Loucy (cell line): ENCODE measurements around the gene CD82.
"Not testable (repeated sequence)": the region's sequence is repeated elsewhere in the genome, so short reads cannot be mapped to it uniquely, and the experiment has no call there.

Experiments used
- CTCF ChIP-seq: fragments of 200-600 bp; sonication (generic); conservative IDR thresholded peaks from 2 replicates; pipeline ENCODE4 v1.5.1; 2014; ENCODE audit warnings: mild to moderate bottlenecking, antibody characterized with exemption, low read length
- EZH2phosphoT487 ChIP-seq: fragments of 200-600 bp; IDR thresholded peaks from 2 replicates; pipeline ENCODE4 v1.6.1; 2018; ENCODE audit warnings: antibody characterized with exemption, mild to moderate bottlenecking, moderate library complexity, borderline replicate concordance

- not testable (repeated sequence) for TF ChIP-seq CTCF, EZH2phosphoT487
Observed at GRCh38 chr11:44559940-44560300, 5.5 kb upstream of the CD82 start.
